ENCODE data around the gene EVI5.

The EVI5 gene

DNA sequence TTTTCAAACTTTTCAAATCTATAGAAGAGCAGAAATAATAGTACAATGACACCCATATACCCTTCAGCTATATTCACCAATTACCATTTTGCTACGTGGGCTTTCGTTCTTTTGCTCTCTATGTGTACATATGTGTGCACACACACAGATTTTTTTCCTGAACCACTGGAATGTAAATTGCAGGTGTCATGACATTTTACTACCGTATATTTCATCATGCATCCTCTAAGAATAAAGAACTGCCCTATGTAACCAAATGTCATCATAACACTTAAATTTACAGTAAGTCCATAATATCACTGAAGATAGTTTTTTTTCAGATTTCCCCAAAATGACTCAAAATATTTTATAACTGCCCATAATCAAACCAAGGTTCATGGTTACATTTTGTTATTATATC is 209.8 kb downstream of the EVI5 start:
- H3K9me3 ChIP-seq (ENCODE audit: control insufficient read depth, insufficient read depth, low read length) = no peaks in the 10 kb centered on the region
- no peaks in the 10 kb centered on the region for H3K4me1 ChIP-seq (ENCODE audit: insufficient read depth, low read length)
- no peak overlapping the region for H3K9ac ChIP-seq (ENCODE audit: low read depth, low read length)
- H3K36me3 ChIP-seq (ENCODE audit: insufficient read depth, low read length) = no peaks in the 10 kb centered on the region

DNA sequence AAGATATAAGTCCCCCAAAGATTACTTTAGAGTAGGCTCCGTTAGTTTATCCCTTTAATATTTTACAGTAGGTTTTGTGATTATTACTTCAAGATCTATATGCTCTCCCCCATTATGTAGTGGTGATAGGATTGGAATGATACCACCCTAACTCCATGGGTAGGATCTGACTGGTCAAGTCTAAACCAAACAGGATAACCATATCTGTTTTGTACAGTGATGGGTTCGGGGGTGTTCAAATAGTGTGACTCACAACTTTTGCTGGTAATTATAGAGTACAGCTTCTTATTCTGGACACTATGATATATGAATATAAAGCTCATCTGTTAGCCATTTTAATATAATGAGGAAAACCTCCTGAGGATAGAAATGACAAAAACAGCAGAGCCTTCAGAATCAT is 212.4 kb downstream of the EVI5 start:
- Histone ChIP-seq H3K9me3 (ENCODE audit: control insufficient read depth, insufficient read depth, low read length) (no peaks in the 10 kb centered on the region), H3K36me3 (ENCODE audit: insufficient read depth, low read length) (no peaks in the 10 kb centered on the region), H3K9ac (ENCODE audit: low read depth, low read length) (no peak overlapping the region), H3K4me1 (ENCODE audit: insufficient read depth, low read length) (no peaks in the 10 kb centered on the region)

DNA sequence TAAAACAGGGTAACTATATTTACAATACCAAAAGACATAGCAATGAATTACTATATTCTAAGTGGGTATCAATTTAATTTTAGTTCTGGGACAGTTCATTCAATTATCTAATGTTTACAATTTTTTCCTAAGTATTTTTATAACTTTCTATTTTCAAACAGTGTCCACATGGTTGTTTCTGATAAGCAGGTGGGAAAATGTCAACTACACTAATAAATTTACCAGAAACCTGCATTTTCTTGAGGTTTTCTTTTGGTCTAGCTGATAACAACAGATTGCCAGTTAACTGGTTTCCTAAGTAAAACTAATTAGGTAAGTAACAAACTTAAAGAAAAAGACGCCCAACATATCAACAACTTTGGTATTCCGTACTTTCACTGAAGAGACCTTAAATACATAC is 213.3 kb downstream of the EVI5 start:
- Histone ChIP-seq H3K9ac (ENCODE audit: low read depth, low read length) (no peak overlapping the region), H3K4me1 (ENCODE audit: insufficient read depth, low read length) (no peaks in the 10 kb centered on the region), H3K36me3 (ENCODE audit: insufficient read depth, low read length) (no peaks in the 10 kb centered on the region), H3K9me3 (ENCODE audit: control insufficient read depth, insufficient read depth, low read length) (no peaks in the 10 kb centered on the region)

DNA sequence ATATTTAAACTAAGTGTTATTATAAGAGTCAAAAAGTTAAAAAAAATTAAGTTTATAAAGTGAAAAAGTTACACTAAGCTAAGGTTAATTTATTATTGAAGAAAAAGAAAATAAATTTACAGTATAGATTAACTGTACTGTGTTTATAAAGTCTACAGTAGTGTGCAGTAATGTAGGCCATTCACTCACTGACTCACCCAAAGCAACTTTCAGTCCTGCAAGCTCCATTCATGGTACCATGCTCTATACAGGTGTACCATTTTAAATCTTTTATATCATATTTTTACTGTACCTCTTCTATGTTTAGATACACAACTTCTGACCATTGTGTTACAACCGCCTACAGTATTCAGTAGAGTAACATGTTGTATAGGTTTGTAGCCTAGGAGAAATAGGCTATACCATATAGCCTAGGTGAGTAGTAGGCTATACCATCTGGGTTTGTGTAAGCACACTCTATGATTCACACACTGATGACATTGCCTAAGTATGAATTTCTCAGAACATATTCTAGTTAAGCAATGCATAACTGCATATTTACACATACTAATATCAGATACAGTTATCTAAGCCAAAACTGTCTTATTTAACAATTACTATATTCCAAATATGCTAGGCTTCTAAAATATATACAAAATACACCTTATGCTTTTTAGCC is 217.6 kb downstream of the EVI5 start:
- no peaks in the 10 kb centered on the region for H3K36me3 ChIP-seq (ENCODE audit: insufficient read depth, low read length)
- H3K9me3 ChIP-seq (ENCODE audit: control insufficient read depth, insufficient read depth, low read length) = no peaks in the 10 kb centered on the region
- no peak overlapping the region for H3K9ac ChIP-seq (ENCODE audit: low read depth, low read length)

DNA sequence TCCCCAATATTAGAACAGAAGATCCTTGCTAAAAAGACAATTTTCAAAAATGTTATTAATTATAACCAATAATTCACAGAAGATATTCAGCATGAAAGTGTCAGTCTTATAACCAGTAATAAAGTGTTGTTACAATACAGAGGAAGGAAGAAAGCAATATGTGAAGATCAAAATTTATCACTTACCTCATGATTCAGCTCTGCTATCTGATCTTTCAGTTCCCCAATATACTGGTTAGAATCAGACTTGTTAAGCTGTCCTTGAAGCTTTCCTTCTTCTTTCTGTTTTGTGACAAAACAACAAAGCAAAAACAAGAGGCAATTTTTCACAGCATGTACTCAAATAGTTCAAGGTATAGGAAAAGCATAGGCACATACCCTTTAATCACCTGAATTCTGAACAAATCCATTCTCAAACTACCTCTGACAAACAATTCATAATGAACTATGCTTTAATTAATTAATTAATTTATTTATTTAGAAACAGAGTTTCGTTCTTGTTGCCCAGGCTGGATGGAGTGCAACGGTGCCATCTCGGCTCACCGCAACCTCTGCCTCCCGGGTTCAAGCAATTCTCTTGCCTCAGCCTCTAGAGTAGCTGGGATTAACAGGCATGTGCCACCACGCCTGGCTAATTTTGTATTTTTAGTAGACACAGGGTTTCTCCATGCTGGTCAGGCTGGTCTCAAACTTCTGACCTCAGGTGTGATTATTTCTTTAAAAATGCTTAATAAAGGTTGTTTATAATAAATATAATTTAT is 221.3 kb downstream of the EVI5 start:
- no peak overlapping the region for H3K9ac ChIP-seq (ENCODE audit: low read depth, low read length)
- H3K4me1 ChIP-seq (ENCODE audit: insufficient read depth, low read length) = no peaks in the 10 kb centered on the region
- no peaks in the 10 kb centered on the region for H3K9me3 ChIP-seq (ENCODE audit: control insufficient read depth, insufficient read depth, low read length)
- H3K36me3 ChIP-seq (ENCODE audit: insufficient read depth, low read length) = no peaks in the 10 kb centered on the region

More for the DNA sequence above, 217.6 kb downstream of the EVI5 start:
- no peaks in the 10 kb centered on the region for H3K4me1 ChIP-seq (ENCODE audit: insufficient read depth, low read length)

DNA sequence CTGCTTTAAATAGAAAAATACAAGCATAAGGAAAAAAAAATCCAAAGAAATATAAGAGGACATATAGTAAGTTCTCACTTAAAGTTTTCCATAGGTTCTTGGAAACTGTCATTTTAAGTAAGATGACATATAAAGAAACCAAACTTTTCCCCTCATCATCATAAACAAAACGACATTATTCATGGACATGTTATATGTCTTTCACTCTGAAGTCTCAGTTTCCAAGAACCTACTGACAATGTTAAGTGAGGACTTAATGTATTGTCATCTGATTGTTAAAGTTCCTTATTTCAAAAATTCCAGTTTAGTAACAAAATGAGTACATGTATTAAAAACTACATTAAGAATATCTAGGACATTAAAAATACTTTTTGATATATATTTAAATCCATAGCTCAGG is 228.6 kb downstream of the EVI5 start:
- H3K4me1 ChIP-seq (ENCODE audit: insufficient read depth, low read length) = no peaks in the 10 kb centered on the region
- no peak overlapping the region for H3K9ac ChIP-seq (ENCODE audit: low read depth, low read length)
- H3K9me3 ChIP-seq (ENCODE audit: control insufficient read depth, insufficient read depth, low read length) = no peaks in the 10 kb centered on the region
- H3K36me3 ChIP-seq (ENCODE audit: insufficient read depth, low read length) = no peaks in the 10 kb centered on the region

DNA sequence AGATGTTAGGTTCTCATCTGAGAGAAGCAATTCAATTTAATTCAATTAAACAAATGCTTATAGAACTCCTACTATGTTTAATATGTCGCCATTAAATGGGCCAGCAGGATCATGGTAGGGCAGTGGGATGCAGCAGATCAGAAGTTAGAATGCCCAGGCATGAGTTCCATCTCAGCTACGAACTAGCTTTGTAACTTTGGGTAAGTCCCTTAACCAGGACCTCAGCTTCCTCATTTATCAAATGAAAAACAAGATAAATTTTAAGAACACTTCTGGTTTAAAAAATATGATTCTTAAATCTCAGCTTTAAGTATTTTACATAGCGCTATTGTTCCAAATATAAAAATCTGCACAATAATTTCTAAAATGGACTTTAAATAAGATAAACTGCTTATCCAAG is 230.7 kb downstream of the EVI5 start:
- Histone ChIP-seq H3K9ac (ENCODE audit: low read depth, low read length) (no peak overlapping the region), H3K4me1 (ENCODE audit: insufficient read depth, low read length) (no peaks in the 10 kb centered on the region), H3K9me3 (ENCODE audit: control insufficient read depth, insufficient read depth, low read length) (no peaks in the 10 kb centered on the region), H3K36me3 (ENCODE audit: insufficient read depth, low read length) (no peaks in the 10 kb centered on the region)

DNA sequence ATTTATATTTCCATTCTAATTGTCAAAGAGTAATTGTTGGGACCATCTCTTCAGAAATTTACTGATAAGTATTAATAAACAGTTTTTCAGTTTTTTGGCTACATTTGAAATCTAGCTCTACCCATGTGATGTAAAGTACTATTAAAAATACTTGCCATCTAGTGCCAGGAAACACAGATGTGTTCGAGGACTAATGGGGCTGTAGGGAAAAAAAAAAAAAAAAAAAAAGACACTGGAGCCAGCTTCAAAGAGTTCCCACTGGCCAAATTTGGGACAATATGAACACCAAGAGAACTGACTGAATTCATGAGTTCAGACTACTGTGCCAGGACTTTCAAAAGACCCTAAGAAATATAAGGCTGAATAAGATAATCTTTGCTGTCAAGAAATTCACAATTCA is 233.0 kb downstream of the EVI5 start:
- H3K36me3 ChIP-seq (ENCODE audit: insufficient read depth, low read length) = no peaks in the 10 kb centered on the region
- H3K9me3 ChIP-seq (ENCODE audit: control insufficient read depth, insufficient read depth, low read length) = no peaks in the 10 kb centered on the region
- no peaks in the 10 kb centered on the region for H3K4me1 ChIP-seq (ENCODE audit: insufficient read depth, low read length)
- no peak overlapping the region for H3K9ac ChIP-seq (ENCODE audit: low read depth, low read length)

DNA sequence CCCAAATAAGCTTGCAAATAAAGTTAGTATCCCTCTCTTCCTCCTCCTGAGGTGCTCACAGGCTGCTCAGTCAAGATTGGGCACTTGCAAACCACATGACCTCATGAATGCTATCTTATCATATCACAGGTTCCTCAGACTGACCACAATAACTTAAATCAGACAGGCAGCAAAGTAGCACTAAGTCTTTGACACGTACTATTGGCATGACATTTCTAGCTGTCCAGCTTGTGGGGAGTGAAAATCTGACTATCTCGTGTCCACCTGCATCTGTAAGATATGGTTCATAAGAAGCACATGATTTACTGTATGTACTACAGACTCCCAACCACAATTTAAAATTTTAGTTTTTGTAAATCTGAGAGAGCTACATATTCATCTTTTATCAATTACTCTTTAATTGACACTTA is 240.1 kb downstream of the EVI5 start:
- Histone ChIP-seq H3K9me3 (ENCODE audit: control insufficient read depth, insufficient read depth, low read length) (no peaks in the 10 kb centered on the region), H3K4me1 (ENCODE audit: insufficient read depth, low read length) (no peaks in the 10 kb centered on the region), H3K9ac (ENCODE audit: low read depth, low read length) (no peak overlapping the region)

DNA sequence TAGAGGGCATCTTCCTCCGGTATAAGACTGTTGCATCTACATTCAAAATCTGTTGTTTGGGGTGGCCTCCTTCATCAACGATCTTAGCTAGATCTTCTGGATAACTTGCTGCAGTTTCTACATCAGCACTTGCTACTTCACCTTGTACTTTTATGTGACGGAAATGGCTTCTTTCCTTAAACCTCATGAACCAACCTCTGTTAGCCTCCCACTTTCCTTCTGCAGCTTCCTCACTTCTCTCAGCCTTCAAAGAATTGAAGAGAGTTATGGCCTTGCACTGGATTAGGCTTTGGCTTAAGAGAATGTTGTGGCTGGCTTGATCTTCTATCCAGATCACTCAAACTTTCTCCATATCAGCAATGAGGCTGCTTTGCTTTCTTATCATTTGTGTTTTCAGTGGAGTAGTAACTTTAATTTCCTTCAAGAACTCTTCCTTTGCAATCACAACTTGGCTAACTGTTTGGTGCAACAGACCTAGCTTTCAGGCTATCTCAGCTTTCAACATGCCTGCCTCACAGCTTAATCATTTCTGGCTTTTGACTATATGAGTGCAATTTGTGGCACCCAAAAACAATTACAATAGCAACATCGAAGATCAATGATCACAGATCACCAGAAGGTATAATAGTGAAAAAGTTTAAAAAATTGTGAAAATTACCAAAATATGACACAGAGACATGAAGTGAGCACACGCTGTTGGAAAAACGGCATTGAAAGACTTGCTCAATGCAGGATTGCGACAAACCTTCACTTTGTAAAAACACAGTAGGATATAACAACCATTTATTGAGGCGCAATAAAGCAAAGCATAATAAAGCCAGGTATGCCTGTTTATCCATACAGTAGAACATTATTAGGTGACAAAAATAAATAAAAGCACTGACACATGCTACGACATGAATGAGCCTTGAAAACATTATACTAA is 241.5 kb downstream of the EVI5 start:
- Histone ChIP-seq H3K4me1 (ENCODE audit: insufficient read depth, low read length) (no peaks in the 10 kb centered on the region), H3K9me3 (ENCODE audit: control insufficient read depth, insufficient read depth, low read length) (no peaks in the 10 kb centered on the region), H3K36me3 (ENCODE audit: insufficient read depth, low read length) (no peaks in the 10 kb centered on the region), H3K9ac (ENCODE audit: low read depth, low read length) (no peak overlapping the region)

More for the DNA sequence above, 240.1 kb downstream of the EVI5 start:
- H3K36me3 ChIP-seq (ENCODE audit: insufficient read depth, low read length) = no peaks in the 10 kb centered on the region

DNA sequence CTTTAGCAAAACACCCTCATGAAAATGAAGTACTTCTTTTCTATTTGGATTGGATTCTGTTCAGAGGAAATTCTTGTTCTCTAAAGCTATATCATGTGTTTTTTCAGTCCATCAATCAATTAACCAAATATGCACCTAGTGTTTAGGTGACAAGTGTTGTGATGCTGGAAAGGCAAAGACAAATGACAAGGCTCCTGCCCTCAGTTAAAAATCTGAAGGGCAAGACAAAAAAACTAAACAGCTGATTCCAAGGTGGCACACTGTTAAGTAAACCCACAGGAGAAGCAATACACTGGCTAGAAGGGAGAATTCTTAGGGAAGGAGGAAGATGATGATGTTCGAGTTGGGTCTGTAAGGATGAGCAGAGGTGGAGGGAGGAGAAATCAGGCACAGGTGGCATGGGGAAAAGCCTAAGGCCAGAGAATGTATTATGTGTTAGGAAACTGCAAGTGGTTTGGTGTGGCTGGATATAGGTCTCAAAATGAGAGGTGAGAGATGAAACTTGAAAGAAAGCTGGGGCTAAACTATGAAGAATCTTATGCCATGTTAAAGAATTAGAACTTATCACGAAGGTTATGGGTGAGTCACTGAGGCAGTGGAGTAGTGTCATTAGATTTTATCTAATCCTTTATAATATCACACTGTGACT is 246.4 kb downstream of the EVI5 start:
- Histone ChIP-seq H3K9me3 (ENCODE audit: control insufficient read depth, insufficient read depth, low read length) (no peaks in the 10 kb centered on the region), H3K4me1 (ENCODE audit: insufficient read depth, low read length) (no peaks in the 10 kb centered on the region), H3K36me3 (ENCODE audit: insufficient read depth, low read length) (no peaks in the 10 kb centered on the region), H3K9ac (ENCODE audit: low read depth, low read length) (no peak overlapping the region)

DNA sequence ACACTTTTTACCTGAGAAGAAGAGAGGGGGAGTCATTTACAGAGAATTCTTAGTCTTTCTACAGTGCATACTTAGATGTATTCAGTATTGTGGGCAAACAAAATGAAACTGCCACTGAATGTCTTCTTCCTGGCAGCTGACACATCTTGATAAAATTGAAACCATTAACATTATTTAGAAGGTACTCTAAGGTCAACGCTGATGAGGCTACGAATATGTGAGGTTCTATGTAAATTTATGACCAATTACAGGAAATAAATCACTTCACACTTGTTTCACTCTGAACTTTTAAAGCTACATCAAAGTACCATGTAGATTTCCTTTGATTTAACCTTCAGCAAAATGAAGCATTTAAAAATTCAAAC is 246.9 kb downstream of the EVI5 start:
- Histone ChIP-seq H3K9ac (ENCODE audit: low read depth, low read length) (no peak overlapping the region), H3K9me3 (ENCODE audit: control insufficient read depth, insufficient read depth, low read length) (no peaks in the 10 kb centered on the region), H3K4me1 (ENCODE audit: insufficient read depth, low read length) (no peaks in the 10 kb centered on the region), H3K36me3 (ENCODE audit: insufficient read depth, low read length) (no peaks in the 10 kb centered on the region)

DNA sequence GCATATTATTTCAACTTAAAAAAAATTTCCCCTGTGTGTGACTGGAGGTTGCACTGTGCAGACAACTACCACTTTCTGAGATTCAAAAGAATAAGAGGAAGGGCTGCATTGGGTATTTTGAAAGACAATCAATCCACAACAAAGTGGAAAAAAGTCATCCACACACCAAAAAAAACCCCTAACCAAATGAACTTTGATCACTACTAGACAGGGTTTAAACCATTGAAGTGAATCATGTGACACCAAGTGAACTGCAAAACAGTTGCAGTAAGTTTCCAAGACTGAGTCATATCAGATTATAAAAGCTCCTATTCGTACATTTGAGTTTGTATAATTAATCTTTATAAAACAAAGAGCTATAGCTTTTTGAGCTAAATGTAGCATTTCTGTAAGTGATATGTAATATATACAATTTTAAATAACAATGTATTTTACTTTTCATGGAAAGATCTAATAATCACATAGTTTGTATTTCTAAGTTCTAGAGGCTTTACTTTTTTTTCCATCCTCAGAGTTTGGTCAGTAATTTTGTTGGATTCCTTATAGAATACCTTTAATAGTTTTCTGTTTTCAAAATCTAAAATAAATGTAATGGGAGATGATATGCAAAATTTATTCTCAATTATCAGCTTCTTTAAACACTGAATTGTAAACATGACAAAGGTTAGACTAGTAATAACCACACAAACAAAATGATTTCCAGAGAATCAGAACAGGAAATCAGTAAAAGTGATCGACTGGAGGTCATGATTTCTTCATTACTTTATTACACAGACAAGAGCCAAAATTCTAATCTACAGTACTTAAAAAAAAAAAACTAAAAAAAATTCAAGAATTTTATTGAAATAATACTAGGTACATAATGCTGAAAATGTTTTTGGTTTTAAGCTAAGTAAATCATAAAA is 247.7 kb downstream of the EVI5 start:
- Histone ChIP-seq H3K36me3 (ENCODE audit: insufficient read depth, low read length) (no peaks in the 10 kb centered on the region), H3K9ac (ENCODE audit: low read depth, low read length) (no peak overlapping the region), H3K9me3 (ENCODE audit: control insufficient read depth, insufficient read depth, low read length) (no peaks in the 10 kb centered on the region), H3K4me1 (ENCODE audit: insufficient read depth, low read length) (no peaks in the 10 kb centered on the region)
